ENCODE results near the gene LACRT.

GRCh38 chr12:54598970-54599369, 35.7 kb downstream of the LACRT start:
- no peak for TF ChIP-seq POLR2AphosphoS5 (IDR thresholded peaks at IDR 0.05)
- no peak for TF ChIP-seq CTCF (IDR thresholded peaks at IDR 0.05)

Data from breast epithelium (tissue), 3 donors.